ENCODE measurements around the gene VAV3. TPM values are rescaled to one million over a fixed set of nuclear protein-coding genes. Genes with fewer than 3 reads are reported as not detected.

Gene VAV3
- total RNA-seq, 4 donors from 2014 or later, result 0.33 to 12.1 (median 0.47) TPM

DNA sequence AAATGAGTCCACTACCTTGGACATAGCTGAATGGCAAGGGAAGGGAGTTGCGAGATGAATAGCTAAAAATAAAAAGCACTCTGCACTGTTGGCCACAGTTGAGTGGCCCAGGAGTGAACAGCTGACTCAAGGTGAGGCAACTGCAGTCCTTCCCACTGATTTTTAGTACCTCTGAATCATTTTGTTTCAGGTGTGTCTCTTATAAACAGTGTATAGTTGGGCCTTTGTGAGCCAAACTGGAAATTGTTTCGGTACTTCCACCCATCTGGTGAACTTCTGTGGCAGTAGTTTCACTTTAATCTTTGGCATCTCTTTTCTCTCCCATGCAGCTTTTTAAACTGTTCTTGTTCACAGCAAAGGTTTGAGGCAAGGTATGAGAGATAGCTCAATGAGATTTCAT lies 122.7 kb downstream of the VAV3 start:
- in situ Hi-C loops (cut with MboI; ENCODE audit: low sequenced_read_pairs in 4 of 4), result no loop called here
- Histone ChIP-seq H3K4me3 (no peak overlapping the region), H3K36me3 (no peaks in the 10 kb centered on the region), H3K4me1 (no peaks in the 10 kb centered on the region), H3K27me3 (no peaks in the 10 kb centered on the region), H3K27ac (no peak overlapping the region), H3K9me3 (peaks cover 0 to 4% (median 0%) of the 10 kb centered on the region in 3 donors)
- TF ChIP-seq, protein P1, sequence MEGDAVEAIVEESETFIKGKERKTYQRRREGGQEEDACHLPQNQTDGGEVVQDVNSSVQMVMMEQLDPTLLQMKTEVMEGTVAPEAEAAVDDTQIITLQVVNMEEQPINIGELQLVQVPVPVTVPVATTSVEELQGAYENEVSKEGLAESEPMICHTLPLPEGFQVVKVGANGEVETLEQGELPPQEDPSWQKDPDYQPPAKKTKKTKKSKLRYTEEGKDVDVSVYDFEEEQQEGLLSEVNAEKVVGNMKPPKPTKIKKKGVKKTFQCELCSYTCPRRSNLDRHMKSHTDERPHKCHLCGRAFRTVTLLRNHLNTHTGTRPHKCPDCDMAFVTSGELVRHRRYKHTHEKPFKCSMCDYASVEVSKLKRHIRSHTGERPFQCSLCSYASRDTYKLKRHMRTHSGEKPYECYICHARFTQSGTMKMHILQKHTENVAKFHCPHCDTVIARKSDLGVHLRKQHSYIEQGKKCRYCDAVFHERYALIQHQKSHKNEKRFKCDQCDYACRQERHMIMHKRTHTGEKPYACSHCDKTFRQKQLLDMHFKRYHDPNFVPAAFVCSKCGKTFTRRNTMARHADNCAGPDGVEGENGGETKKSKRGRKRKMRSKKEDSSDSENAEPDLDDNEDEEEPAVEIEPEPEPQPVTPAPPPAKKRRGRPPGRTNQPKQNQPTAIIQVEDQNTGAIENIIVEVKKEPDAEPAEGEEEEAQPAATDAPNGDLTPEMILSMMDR (IDR thresholded peaks at IDR 0.05 in 4 of 5, conservative IDR thresholded peaks at IDR 0.05 in 1 of 5), result no peak
- no peak for TF ChIP-seq POLR2A (IDR thresholded peaks at IDR 0.05)
- intact Hi-C loops (cut with DNase I; ENCODE audit: low total_unique reads), result no loop called here
- no peak for DNase-seq
- ATAC-seq, result no peak

GRCh38 chr1:107840725-107841124 lies 124.3 kb downstream of the VAV3 start:
- H3K9me3 ChIP-seq, result peaks cover 0 to 4% (median 0%) of the 10 kb centered on the region in 3 donors
- DNase-seq (no peak), ATAC-seq (no peak)
- H3K4me3 ChIP-seq, result no peak overlapping the region
- no peaks in the 10 kb centered on the region for H3K27me3 ChIP-seq
- intact Hi-C loops (cut with DNase I; ENCODE audit: low total_unique reads) (no loop called here), in situ Hi-C loops (cut with MboI; ENCODE audit: low sequenced_read_pairs in 4 of 4) (no loop called here)
- TF ChIP-seq, protein P1 (IDR thresholded peaks at IDR 0.05 in 4 of 5, conservative IDR thresholded peaks at IDR 0.05 in 1 of 5), result no peak
- no peak for TF ChIP-seq POLR2A (IDR thresholded peaks at IDR 0.05)
- H3K27ac ChIP-seq, result no peak overlapping the region
- no peaks in the 10 kb centered on the region for H3K4me1 ChIP-seq
- H3K36me3 ChIP-seq, result no peaks in the 10 kb centered on the region

- peaks cover 0 to 4% (median 0%) of the 10 kb centered on the region in 3 donors for H3K9me3 ChIP-seq
- in situ Hi-C loops (cut with MboI; ENCODE audit: low sequenced_read_pairs in 4 of 4) (no loop called here), intact Hi-C loops (cut with DNase I; ENCODE audit: low total_unique reads) (no loop called here)
- H3K4me3 ChIP-seq, result no peak overlapping the region
- no peak overlapping the region for H3K27ac ChIP-seq
- H3K4me1 ChIP-seq, result peaks cover 0 to 3% of the 10 kb centered on the region in 2 donors
- no peak for DNase-seq
- ATAC-seq, result no peak
- TF ChIP-seq, protein P1 (IDR thresholded peaks at IDR 0.05 in 4 of 5, conservative IDR thresholded peaks at IDR 0.05 in 1 of 5), result no peak
- no peak for TF ChIP-seq POLR2A (IDR thresholded peaks at IDR 0.05)
- no peaks in the 10 kb centered on the region for H3K36me3 ChIP-seq
- H3K27me3 ChIP-seq, result no peaks in the 10 kb centered on the region
These were observed 126.9 kb downstream of the VAV3 start for GRCh38 chr1:107838056-107838455.

DNA sequence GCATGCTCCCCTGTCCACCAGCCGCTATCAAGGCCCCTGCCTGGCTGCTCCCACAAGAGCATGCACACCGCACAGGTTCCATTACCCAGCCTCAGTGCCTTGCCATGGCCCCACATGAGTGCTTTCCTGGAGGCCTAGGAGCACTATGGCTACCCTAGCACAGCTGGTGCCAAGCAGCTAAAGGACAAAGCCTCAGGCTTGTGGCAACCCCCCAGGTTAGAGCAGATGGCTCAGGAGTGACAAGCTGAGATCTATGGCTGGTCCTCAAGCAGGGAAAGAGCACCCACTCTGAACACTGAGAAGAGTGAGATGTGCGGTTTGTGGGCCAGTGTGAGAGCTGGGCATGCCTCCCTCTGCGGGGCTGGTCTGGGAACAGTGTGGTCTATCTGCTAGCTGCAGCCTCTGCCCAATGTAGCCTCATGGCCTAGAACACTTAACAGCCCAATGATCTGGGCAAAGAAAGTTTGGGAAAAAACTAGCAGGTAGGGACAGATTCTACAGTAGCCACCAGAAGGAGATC lies 129.8 kb downstream of the VAV3 start:
- Histone ChIP-seq H3K36me3 (no peaks in the 10 kb centered on the region), H3K27me3 (no peaks in the 10 kb centered on the region), H3K4me3 (no peak overlapping the region), H3K4me1 (peaks cover 0 to 3% of the 10 kb centered on the region in 2 donors), H3K27ac (no peak overlapping the region), H3K9me3 (peaks cover 0 to 4% (median 0%) of the 10 kb centered on the region in 3 donors)
- ATAC-seq (no peak), DNase-seq (no peak)
- intact Hi-C loops (cut with DNase I; ENCODE audit: low total_unique reads), result no loop called here
- TF ChIP-seq, protein P1 (IDR thresholded peaks at IDR 0.05 in 4 of 5, conservative IDR thresholded peaks at IDR 0.05 in 1 of 5), result no peak
- TF ChIP-seq POLR2A (IDR thresholded peaks at IDR 0.05), result no peak
- in situ Hi-C loops (cut with MboI; ENCODE audit: low sequenced_read_pairs in 4 of 4), result no loop called here

DNA sequence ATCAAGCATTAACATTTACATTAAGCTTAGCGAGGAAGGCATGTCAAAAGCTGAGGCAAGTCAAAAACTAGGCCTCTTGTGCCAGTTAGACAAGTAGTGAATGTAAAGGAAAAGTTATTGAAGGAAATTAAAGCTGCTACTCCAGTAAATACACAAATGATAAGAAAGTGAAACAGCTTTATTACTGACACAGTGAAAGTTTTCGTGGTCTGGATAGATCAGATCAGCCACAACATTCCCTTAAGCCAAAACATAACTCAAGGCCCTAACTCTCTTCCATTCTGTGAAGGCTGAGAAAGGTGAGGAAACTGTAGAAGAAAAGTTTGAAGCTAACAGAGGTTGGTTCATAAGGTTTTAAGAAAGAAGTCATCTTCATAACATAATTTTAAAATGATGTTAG lies 131.9 kb downstream of the VAV3 start:
- intact Hi-C loops (cut with DNase I; ENCODE audit: low total_unique reads), result no loop called here
- TF ChIP-seq, protein P1 (IDR thresholded peaks at IDR 0.05 in 4 of 5, conservative IDR thresholded peaks at IDR 0.05 in 1 of 5), result no peak
- no peak for TF ChIP-seq POLR2A (IDR thresholded peaks at IDR 0.05)
- in situ Hi-C loops (cut with MboI; ENCODE audit: low sequenced_read_pairs in 4 of 4), result no loop called here
- no peaks in the 10 kb centered on the region for H3K36me3 ChIP-seq
- H3K9me3 ChIP-seq, result peaks cover 0 to 4% (median 0%) of the 10 kb centered on the region in 3 donors
- DNase-seq, result no peak
- no peak for ATAC-seq
- H3K4me1 ChIP-seq, result peaks cover 0 to 10% of the 10 kb centered on the region in 2 donors
- no peak overlapping the region for H3K27ac ChIP-seq
- H3K4me3 ChIP-seq, result no peak overlapping the region
- no peaks in the 10 kb centered on the region for H3K27me3 ChIP-seq

Measured in gastrocnemius medialis (tissue), 4 donors.